AML-193 (cell line): ENCODE data around the gene HOXB2.

Experiments
- DNase-seq, 2 experiments: peaks; one replicate each; lab custom pipeline; 2025; lab: John Stamatoyannopoulos, UW

The HOXB2 gene

GRCh38 chr17:48552466-48553189 is 7.7 kb upstream of the HOXB2 start:
- DNase-seq: no peak

GRCh38 chr17:48551596-48552465 is 6.9 kb upstream of the HOXB2 start:
- no peak for DNase-seq

GRCh38 chr17:48551214-48551555 is 6.3 kb upstream of the HOXB2 start:
- no peak for DNase-seq

- DNase-seq: no peak
Observed at GRCh38 chr17:48550502-48551213, 5.7 kb upstream of the HOXB2 start.

- DNase-seq: no peak
Observed at GRCh38 chr17:48549914-48550501, 5.1 kb upstream of the HOXB2 start.

DNA sequence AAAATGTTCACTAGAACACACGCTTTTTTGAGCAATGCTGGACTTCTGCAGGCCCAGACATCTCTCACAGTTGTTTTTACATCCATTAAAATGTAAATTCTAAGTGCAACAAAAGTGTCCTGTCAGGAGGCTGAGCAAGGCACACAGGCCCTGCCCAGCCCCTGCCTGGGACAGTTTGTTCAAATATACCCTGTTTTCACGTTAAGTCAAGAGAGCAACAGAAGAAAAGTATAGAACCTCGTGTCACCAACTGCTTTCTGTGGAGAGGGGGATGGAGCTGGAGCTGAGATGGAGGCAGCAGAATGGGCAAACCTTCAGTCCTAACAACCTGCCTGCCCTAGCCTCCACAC is 4.3 kb upstream of the HOXB2 start:
- DNase-seq: no peak

- DNase-seq: no peak
Observed at GRCh38 chr17:48548523-48549280, 3.8 kb upstream of the HOXB2 start.

DNA sequence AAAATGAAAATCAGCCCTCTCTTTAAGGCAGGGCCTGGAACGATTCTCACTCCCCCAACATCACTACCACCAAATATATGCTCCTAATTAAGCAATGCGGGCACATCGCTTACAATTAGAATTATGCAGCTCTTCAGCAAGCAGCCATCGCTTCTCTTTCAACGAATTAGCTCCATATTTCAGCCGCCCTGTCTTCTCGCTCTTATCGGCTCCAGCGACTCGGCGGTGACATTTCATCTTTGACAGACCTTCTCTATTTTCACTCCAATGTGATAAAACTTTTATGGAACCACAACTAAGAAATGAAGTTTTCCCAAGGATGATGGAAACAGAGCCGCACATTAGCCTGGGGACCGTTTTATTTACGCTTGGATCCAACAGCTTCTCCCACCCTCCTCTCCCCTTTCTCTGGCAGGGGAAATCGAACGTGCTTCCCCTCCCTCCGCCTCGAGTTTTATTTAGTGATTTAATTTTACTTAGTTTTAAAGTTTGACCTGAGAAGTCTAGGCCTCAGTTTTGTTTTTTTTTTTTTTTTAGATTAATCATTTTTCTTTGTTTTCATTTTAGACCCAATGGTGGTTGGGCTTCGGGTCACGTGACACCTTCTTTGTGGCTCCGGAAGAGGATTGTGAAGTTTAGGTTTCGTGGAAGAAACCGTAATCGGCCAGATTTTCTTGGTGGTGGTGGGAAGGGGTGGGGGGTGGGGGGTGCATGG is 3.1 kb upstream of the HOXB2 start:
- no peak for DNase-seq

DNA sequence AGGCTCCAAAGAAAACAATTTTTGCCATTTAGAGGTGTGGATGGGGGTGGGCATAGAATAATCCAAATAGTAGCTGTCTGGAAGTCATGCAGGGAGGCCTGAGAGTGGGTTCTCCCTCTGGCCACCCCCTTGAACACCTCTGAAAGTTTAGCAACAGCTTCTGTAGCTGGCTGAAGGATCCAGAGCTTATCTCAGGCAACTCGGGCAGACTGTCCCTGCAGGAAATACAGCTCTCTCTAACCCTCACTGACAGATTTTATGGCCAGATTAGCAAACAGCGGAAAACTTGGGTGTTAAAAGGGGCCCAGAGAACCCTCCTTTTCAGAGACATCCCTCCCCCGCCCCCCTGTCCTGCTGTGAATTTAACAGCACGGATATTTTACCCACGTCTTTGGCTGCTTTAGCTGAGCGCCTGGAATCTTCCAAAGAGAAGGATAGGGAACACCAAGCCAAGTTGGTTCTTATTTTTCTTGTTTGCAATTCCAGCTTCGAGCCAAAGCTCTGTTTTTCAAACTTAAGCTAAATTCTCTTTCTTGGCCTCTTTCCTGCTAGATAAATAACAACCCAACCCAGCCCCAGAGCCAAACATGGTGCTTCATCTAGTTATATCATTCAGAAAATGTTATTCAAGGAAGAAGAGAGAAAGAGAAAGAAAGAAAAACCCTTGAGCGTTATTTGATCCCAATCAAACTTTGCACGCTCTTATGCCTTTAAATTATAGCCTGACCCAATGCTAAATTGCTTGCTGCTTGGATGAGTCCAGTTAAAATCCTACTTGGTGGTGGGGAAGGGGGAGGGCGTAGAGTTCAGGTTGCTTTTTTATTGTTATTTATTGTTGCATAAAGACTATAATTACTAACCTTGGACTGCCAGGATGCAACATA is 2.3 kb upstream of the HOXB2 start:
- DNase-seq: no peak

DNA sequence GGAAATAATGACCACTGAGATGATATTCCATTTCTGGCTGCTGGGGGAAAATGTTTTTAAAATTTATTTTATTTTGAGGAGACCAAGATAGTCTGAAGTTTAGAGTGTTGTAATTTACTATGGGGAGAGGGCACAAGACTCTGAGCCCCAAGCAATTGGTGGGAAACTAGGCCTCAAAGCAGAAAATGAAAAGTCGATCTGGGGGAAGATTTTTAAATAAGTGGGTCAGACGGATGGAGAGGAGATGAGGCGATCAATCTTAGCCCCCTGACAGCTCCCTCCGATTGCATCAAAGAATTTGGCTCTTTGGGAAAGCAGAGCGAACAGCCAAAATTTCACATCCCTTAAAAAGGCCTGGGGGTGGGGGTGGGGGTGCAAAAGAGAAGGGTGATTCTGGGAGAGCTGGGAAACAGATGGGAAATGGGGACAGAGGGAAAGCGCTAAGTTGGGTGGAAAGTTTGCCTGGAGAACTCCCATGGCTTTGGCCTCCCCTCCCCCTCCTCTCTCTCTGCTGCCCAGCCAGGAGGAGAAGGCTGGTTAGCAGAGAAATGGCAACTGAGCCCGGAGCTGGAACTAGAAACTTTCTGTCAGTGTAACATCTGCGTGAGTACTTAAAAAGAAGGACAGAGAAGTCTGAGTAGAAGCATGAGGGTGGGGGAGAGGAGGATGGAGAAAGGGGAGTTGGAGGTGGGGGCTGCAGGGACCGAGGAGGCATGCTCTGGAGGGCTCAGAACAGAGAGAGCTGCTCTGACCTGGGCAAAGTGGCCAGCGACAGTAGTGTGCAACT is 1.4 kb upstream of the HOXB2 start:
- DNase-seq: no peak

GRCh38 chr17:48545539-48545938 is 630 bp upstream of the HOXB2 start:
- DNase-seq: no peak

- no peak for DNase-seq
Observed at GRCh38 chr17:48544349-48545021, 424 bp downstream of the HOXB2 start.

DNA sequence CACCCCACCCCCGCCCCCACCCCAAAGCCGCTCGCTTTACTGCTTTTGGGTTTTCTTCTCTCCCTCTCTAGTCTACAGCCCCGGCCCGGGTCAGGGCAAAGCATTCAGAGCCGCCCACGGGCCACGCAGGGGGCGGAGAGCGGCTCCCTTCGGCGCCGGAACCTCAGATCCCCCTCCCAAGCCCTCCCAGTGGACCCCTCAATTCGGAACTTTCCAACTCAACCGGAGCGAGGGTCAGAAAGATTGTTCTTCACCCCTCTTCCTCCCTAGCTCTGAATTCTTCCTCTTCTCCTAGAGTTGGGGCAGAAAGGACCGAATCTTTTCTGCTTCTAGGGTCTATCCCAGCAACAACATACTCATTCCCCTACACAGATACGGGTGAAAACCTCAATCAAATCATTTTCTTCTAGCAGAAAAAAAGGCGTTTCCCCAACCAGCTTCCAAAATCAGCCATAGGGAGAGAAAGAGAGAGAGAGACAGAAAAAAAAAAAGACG is 1.0 kb downstream of the HOXB2 start:
- DNase-seq: no peak

- no peak for DNase-seq
Observed at GRCh38 chr17:48543107-48543853, 1.6 kb downstream of the HOXB2 start.

DNA sequence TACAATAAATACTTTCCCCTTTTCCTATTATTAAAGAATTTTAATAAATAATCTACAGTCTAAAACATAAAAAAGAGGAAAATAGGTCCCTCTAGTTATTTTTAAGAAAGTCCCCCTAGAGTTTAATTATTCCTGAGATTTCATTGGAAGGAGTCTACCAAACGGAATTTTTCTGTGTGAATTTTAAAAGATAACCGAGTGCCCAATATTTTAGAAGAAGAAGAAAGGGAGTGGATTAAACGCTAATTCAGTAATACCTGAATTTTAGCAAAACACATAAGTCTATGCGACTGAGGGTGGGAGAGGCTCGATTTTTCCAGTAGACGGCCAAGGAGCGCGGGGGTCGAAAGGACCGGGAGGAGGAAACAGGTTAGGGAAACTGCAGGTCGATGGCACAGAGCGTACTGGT is 2.2 kb downstream of the HOXB2 start:
- DNase-seq: no peak

DNA sequence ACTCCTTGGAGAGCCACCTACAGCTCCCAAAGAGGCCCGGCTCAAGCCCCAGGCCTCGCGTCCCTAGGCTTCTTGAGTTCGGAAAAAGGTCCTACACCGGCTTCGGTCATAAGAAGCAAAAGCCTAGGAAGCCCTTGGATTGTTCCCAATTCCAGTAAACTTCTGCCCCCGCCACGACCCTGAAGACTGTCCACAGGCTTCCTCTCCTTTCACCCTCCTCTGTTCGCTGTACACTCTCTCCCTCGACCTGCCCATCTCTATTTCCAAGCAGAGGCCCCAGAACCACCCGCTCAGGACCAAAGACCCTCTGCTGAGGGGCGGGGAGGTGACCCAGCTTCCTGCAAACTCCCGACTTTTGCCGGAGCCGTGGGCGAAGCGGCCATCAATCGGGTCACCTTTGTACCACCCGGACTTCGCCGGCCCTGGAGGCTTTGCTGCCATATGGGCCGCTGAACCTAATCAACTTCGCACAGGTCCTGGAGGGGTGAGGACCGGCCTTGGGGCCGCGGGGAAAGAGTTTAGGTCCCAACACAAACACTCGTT is 2.7 kb downstream of the HOXB2 start:
- no peak for DNase-seq

DNA sequence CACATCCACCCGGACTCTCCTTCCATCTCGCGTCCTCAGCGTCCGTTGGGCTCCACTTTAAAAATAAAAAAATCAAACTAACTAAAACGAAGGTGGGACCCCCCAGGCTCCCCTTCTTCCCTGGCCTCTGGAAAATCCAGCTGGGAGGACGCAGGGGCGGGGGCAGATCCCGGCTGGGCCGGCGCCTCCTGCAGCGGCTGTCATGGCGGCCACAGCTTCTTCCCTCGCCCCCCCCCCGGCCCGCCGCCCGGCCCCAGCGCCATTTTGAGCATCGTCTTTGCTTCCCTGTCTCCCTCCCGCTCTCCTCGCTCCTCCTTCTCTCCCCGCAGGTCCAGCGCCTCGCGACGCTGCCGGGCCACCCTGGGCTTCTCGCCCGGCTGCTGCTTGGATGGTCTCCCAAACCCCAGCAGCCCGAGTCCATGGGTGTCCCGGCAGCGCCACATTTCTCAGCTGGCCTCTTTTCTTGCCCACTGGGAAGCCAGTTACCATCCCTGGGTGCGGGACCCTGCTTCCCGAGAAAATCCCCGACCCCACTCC is 3.3 kb downstream of the HOXB2 start:
- no peak for DNase-seq
